HG03060 (cell line): ENCODE measurements around the gene NEMP1.
A peak's percentile ranks its signal among the peaks of the same experiment; 100 is the strongest.
"Not testable (repeated sequence)": the region's sequence is repeated elsewhere in the genome, so short reads cannot be mapped to it uniquely, and the experiment has no call there.

Experiments used
- ATAC-seq: cut with Tn5 transposase; IDR thresholded peaks from one replicate; pipeline ENCODE4 v1.9.1; 2021; ENCODE audit warnings: low read depth, moderate number of reproducible peaks; ENCODE audit not compliant: unreplicated experiment

NEMP1 gene

DNA sequence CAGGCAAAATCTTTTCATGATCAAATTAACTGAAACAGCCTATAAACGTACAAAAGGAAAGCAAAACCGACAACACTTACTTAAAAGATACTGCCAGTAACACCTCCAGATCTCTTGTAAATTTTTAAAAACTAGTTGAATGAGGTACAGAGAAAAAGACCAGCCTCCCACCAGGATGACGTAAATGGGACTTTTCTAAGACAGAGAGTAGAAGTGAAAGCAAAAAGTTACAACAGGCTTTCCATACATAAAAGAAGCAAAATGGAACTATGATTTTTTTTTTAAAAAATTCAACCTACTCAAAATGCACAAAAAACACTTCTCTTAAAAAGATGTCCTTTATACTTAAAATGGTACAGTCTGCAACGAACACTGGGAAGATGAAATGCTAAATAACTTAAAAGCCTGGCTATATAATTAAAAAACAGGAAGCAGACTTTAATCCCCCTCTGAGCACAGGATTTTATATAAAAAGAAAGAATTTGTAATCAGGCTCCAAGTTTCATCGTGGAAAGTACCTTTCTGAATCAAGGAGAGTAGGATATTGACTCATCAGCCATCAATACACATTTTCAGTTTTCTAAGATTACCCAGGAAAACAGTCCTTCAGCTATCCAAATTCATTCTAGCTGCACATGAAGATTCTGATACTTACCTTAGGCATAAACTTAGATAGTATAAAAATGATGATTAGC lies 14.5 kb downstream of the NEMP1 start:
- peak; percentile 54 for ATAC-seq

- ATAC-seq, result no peak
Measured at GRCh38 chr12:57058454-57058853, 20.1 kb downstream of the NEMP1 start.

DNA sequence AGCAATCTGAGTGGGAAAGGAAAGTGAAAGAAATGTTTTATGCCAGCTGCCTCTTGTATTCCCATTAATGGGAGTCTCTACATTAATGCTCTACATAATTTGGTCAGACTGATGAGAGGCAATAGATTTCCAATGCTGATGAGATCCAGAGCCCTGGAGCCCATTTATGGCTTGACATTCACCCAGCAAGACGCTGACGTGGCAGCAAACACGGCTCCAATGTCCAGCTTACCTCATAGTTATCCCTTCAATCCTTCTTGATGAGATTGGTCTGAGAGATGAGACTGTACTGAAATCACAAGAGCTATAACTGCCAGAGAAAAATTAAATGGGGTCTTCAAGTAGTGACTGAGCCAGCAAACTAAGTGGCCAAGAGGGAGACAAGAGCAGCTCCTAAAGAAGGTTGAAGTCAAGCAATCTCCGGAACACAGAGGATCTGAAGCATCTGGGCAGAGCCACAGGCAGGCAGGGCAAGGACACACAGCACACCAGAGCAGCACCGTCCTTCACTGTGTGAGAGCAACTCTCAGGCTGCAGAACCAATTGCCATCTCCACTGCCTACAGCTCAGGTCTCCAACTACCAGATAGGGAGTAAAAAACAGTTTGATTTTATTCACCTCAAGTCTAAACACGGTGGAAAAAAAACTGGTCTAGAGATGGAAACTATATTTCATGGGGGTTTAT lies 21.4 kb downstream of the NEMP1 start:
- ATAC-seq, result no peak

GRCh38 chr12:57055824-57056223 lies 22.8 kb downstream of the NEMP1 start:
- ATAC-seq, result no peak

GRCh38 chr12:57053901-57054300 lies 24.7 kb downstream of the NEMP1 start:
- ATAC-seq, result not testable (repeated sequence)

DNA sequence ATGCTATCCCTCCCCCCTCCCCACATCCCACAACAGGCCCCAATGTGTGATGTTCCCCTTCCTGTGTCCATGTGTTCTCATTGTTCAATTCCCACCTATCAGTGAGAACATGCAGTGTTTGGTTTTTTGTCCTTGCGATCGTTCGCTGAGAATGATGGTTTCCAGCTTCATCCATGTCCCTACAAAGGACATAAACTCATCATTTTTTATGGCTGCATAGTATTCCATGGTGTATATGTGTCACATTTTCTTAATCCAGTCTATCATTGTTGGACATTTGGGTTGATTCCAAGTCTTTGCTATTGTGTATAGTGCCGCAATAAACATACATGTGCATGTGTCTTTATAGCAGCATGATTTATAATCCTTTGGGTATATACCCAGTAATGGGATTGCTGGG lies 25.4 kb downstream of the NEMP1 start:
- not testable (repeated sequence) for ATAC-seq

GRCh38 chr12:57051011-57051410 lies 27.6 kb downstream of the NEMP1 start:
- no peak for ATAC-seq

DNA sequence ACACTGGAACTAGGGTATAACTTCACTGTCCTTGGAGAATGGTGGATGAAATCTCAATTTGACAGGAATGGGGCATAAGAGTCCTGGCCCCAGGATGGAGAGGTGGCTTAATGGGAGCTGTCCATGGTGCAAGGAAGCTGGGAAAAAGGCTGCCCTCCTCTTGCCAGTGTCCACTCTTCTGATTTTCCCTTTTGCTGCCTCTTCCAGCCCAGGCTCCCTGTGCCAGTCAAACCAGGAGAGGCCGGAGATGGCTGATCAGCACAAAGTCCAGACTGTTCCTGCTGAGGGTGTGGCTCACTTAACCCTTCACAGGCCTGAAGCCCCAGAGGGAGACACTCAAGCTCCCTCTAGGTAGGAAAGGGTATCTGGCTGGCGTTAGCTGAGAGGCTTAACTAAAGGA lies 28.7 kb downstream of the NEMP1 start, which contains the start of gene MYO1A:
TSS of gene MYO1A (minus strand) at position 240 of the 400 bp plus-strand sequence. CDS start 1,806 bp downstream, outside the sequence.
- ATAC-seq, result no peak

GRCh38 chr12:57049119-57049446 lies 29.5 kb downstream of the NEMP1 start:
- ATAC-seq, result no peak

- no peak for ATAC-seq
Measured at GRCh38 chr12:57048423-57049118, 30.0 kb downstream of the NEMP1 start.

GRCh38 chr12:57047981-57048380 lies 30.6 kb downstream of the NEMP1 start:
- no peak for ATAC-seq

GRCh38 chr12:57046947-57047890 lies 31.4 kb downstream of the NEMP1 start:
- ATAC-seq, result no peak

DNA sequence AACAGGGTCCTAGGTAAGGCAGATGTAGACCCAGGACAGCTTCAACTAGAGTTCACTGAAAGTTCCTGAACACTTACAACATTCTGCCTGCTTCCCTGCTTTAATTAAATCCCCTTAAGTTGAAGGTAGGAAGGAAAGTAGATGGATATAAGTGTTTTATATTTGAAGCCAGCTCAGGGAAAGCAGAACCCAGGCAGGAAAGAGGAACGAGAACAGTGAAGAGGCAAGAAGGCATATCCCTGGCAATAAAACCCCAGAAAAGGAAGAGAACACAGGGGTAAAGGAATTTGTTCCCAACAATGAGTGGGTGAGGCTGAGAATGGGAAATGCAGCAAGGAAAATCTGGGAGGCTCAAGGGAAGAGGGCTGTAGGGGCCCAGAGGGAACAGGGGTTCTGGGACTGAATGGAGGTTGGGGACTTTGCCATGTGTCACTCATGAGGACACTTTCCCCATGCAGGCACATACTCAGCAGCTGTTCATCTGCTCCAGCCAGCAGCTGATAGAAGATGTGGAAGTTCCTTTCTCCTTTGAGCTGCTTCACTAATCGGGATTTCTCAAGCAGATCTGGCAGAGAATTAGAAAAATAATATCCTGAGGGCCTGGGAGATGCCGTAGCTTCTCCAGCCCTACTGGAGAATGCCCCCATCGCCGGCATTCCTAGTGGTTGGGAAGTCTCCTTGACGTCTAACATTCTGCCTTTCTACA lies 32.4 kb downstream of the NEMP1 start:
- no peak for ATAC-seq

- no peak for ATAC-seq
Measured at GRCh38 chr12:57044889-57045288, 33.7 kb downstream of the NEMP1 start.

- ATAC-seq, result no peak
Measured at GRCh38 chr12:57044468-57044867, 34.1 kb downstream of the NEMP1 start.

- ATAC-seq, result no peak
Measured at GRCh38 chr12:57042695-57043094, 35.9 kb downstream of the NEMP1 start.

DNA sequence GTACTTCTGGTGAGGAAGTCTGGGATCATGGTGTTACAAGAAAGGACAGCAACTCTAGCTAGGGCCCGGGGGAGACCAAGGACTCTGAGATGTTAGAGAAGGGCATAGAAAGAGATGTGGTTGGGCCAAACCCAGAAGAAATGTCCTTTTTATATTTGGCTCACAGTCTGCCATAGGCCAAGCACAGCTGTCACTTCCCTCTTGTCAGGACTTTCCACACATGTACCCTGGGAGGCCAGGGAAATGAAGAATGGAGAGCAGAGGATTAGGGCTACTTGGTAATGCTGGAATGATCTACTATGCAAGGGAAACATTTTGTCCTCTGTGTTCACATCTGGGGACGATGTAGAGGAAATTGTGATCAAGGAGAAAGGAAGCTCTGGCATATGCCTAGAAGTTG lies 37.8 kb downstream of the NEMP1 start:
- ATAC-seq, result no peak

DNA sequence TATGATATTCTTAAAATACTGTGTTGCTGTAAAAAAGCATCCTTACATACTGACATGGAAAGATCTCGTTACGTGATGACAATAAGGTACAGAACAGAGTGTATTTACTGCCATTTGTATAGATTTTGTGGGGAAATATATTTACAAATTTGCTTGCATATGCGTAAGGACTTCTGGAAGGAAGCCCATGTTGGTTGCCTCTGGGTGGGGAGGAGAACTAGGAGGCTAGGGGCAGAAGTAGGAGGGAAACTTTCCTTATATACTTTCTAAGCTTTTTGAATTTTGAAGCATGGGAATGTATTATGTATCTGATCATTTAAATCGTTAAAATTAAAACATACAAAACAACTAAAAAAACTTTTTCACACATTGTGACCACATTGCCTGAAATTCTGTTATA lies 38.4 kb downstream of the NEMP1 start:
- no peak for ATAC-seq

DNA sequence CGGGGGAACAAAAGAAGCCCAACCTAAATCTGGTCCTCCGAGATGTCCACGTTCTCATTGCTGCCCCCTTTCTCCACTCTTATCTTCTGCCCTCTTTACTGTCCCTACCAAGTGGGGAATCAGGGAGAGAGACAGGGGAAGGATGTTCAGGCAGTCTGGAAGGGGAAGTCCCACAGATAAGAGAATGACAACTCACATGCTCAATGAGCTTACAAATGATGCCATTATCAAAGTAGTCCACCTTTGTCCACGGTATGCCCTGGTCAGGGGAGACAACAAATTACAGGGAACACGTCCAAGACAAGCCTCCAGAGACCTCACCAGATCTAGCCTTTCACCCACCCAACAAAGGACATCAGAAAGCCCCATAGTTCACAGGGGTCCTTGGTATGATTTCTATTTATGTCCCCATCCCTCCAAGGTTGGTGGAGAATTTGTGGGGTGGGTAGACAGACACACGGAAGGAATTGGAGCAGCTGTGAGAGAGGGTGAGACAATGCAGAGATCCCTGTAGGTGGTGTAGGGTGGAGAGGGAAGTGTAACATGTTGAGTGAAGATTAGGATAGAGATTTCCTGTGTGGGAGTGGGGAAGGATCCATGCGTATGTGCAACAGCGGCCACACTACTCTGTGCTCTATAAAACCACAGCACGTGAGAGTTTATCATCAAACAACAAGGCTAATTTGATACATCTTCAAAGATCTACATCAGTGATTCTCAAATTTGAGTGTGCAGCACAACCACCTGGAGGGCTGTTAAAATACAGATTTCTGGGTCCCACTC lies 39.4 kb downstream of the NEMP1 start:
- no peak for ATAC-seq
